Breast epithelium (tissue), 4 donors: ENCODE measurements around the gene TIGD4. TPM values are rescaled to one million over a fixed set of nuclear protein-coding genes. Genes with fewer than 3 reads are reported as not detected.
A peak's percentile ranks its signal among the peaks of the same experiment; 100 is the strongest.

Experiments used
- DNase-seq, 2 donors: peaks; one replicate each; pipeline ENCODE4 v3.0.0-alpha.2; 2019; ENCODE audit warnings: low spot score in 2 of 2
- H3K27ac ChIP-seq, 2 donors: fragments of 200-600 bp; sonication (generic) in 1 of 2; one replicate each; pipeline ENCODE4 v1.5.1; 2016 to 2019; ENCODE audit warnings: mild to moderate bottlenecking in 1 of 2
- H3K27me3 ChIP-seq, 2 donors: fragments of 200-600 bp; sonication (generic) in 1 of 2; one replicate each; pipeline versions ENCODE4 v1.5.1 to v1.6.0; 2017 to 2019; ENCODE audit warnings: control low read depth in 1 of 2, mild to moderate bottlenecking in 1 of 2
- H3K36me3 ChIP-seq: fragments of 200-600 bp; one replicate; pipeline ENCODE4 v1.5.1; 2019
- H3K4me1 ChIP-seq, 2 donors: fragments of 200-600 bp; sonication (generic); one replicate each; pipeline ENCODE4 v1.5.1; 2016 to 2019; ENCODE audit warnings: control low read depth in 1 of 2
- H3K4me3 ChIP-seq, 3 donors: fragments of 200-600 bp; sonication (generic); 1 replicate in 2 of 3; 2 replicates in 1 of 3; pipeline ENCODE4 v1.5.1; 2016 to 2019; ENCODE audit warnings: mild to moderate bottlenecking in 3 of 3, moderate library complexity in 2 of 3
- H3K9me3 ChIP-seq, 2 donors: fragments of 200-600 bp; sonication (generic) in 1 of 2; one replicate each; pipeline ENCODE4 v1.5.1; 2016 to 2019; ENCODE audit warnings: control low read depth in 1 of 2
- CTCF ChIP-seq, 3 donors: fragments of 450-650 bp; IDR thresholded peaks; one replicate each; pipeline ENCODE4 v1.5.1; 2016 to 2017; ENCODE audit warnings: antibody characterized with exemption in 3 of 3, mild to moderate bottlenecking in 3 of 3, moderate library complexity in 3 of 3
- POLR2A ChIP-seq: fragments of 450-650 bp; IDR thresholded peaks from one replicate; pipeline ENCODE4 v1.6.1; 2016; ENCODE audit warnings: antibody characterized with exemption, mild to moderate bottlenecking, moderate library complexity
- POLR2AphosphoS5 ChIP-seq, 3 donors: sonication (generic); formaldehyde crosslinking; IDR thresholded peaks; one replicate each; pipeline ENCODE4 v1.6.1; 2017; ENCODE audit warnings: antibody characterized with exemption in 3 of 3
- intact Hi-C: fragments of 100-400 bp; cut with DNase I; formaldehyde crosslinking; loops from one replicate; pipeline ENCODE4 v1.15.1; 2023; ENCODE audit warnings: low total_unique reads
- total RNA-seq, 3 donors: library from RNA; depleted of rRNA; stranded (reverse); fragments of >200 nt; gene quantifications; one replicate each; pipeline ENCODE4 v1.1.0, GENCODE V29; 2016

The TIGD4 gene
- total RNA-seq, 3 donors from 2014 or later, result 0.16 to 1.6 (median 0.66) TPM

- Histone ChIP-seq H3K4me1 (peaks cover 0 to 6% of the 10 kb centered on the region in 2 donors), H3K27me3 (no peaks in the 10 kb centered on the region), H3K27ac (peak overlapping the region; percentile 96), H3K36me3 (no peaks in the 10 kb centered on the region), H3K4me3 (peak overlapping the region; percentile 85 to 89 (median 88)), H3K9me3 (no peaks in the 10 kb centered on the region)
- TF ChIP-seq POLR2A (no peak), CTCF (IDR thresholded peaks at IDR 0.05) (no peak), POLR2AphosphoS5 (IDR thresholded peaks at IDR 0.05) (no peak)
- no peak for DNase-seq
- intact Hi-C loops, result no loop called here
Observed at GRCh38 chr4:152780267-152780778, 793 bp upstream of the TIGD4 start.

GRCh38 chr4:152778656-152779512 is 646 bp downstream of the TIGD4 start:
- DNase-seq, result peak in 1 of 2 donors; percentile 49
- H3K36me3 ChIP-seq, result no peaks in the 10 kb centered on the region
- H3K4me1 ChIP-seq, result peaks cover 0 to 6% of the 10 kb centered on the region in 2 donors
- no peaks in the 10 kb centered on the region for H3K27me3 ChIP-seq
- no peak for TF ChIP-seq CTCF (IDR thresholded peaks at IDR 0.05)
- no peak for TF ChIP-seq POLR2A
- TF ChIP-seq POLR2AphosphoS5 (IDR thresholded peaks at IDR 0.05), result no peak
- no peaks in the 10 kb centered on the region for H3K9me3 ChIP-seq
- intact Hi-C loops, result no loop called here
- H3K4me3 ChIP-seq, result peak overlapping the region; percentile 85 to 89 (median 88)
- H3K27ac ChIP-seq, result peak overlapping the region; percentile 96

- no peak overlapping the region for H3K4me3 ChIP-seq
- no peaks in the 10 kb centered on the region for H3K9me3 ChIP-seq
- peaks cover 0 to 5% of the 10 kb centered on the region in 2 donors for H3K4me1 ChIP-seq
- H3K27me3 ChIP-seq, result no peaks in the 10 kb centered on the region
- no peak for TF ChIP-seq CTCF (IDR thresholded peaks at IDR 0.05)
- TF ChIP-seq POLR2A, result no peak
- TF ChIP-seq POLR2AphosphoS5 (IDR thresholded peaks at IDR 0.05), result no peak
- no peaks in the 10 kb centered on the region for H3K36me3 ChIP-seq
- H3K27ac ChIP-seq, result no peak overlapping the region
- intact Hi-C loops, result no loop called here
- DNase-seq, result no peak
Observed at GRCh38 chr4:152777488-152777887, 2.0 kb downstream of the TIGD4 start.

GRCh38 chr4:152776352-152776751 is 3.2 kb downstream of the TIGD4 start:
- TF ChIP-seq CTCF (IDR thresholded peaks at IDR 0.05) (no peak), POLR2A (no peak), POLR2AphosphoS5 (IDR thresholded peaks at IDR 0.05) (no peak)
- Histone ChIP-seq H3K27me3 (no peaks in the 10 kb centered on the region), H3K4me1 (no peaks in the 10 kb centered on the region), H3K27ac (no peak overlapping the region), H3K9me3 (no peaks in the 10 kb centered on the region), H3K36me3 (no peaks in the 10 kb centered on the region), H3K4me3 (no peak overlapping the region)
- no peak for DNase-seq
- intact Hi-C loops, result no loop called here

GRCh38 chr4:152773953-152774352 is 5.6 kb downstream of the TIGD4 start:
- Histone ChIP-seq H3K4me1 (no peaks in the 10 kb centered on the region), H3K27me3 (no peaks in the 10 kb centered on the region), H3K4me3 (no peak overlapping the region), H3K27ac (no peak overlapping the region), H3K9me3 (no peaks in the 10 kb centered on the region), H3K36me3 (no peaks in the 10 kb centered on the region)
- intact Hi-C loops, result no loop called here
- DNase-seq, result no peak
- no peak for TF ChIP-seq CTCF (IDR thresholded peaks at IDR 0.05)
- TF ChIP-seq POLR2A, result no peak
- TF ChIP-seq POLR2AphosphoS5 (IDR thresholded peaks at IDR 0.05), result no peak
